Naive B cell (primary cell): ENCODE results near the gene SLC17A4. TPM values are rescaled to one million over a fixed set of nuclear protein-coding genes. Genes with fewer than 3 reads are reported as not detected.
A peak's percentile ranks its signal among the peaks of the same experiment; 100 is the strongest.

Source experiments
- ATAC-seq, 2 donors: fragments of 150-1000 bp; cut with Tn5 transposase; 2 replicates each; pipeline ENCODE4 v1.10.0; 2021; ENCODE audit warnings: low read depth in 2 of 2, mild to moderate bottlenecking in 2 of 2, moderate library complexity in 2 of 2
- DNase-seq: peaks from one replicate; pipeline ENCODE4 v3.0.0; 2022
- H3K27ac Mint-ChIP-seq, 6 donors: one replicate each; pipeline ENCODE4 v1.8.0; 2020 to 2022; ENCODE audit warnings: mild to moderate bottlenecking in 6 of 6, mixed read lengths in 6 of 6, moderate library complexity in 5 of 6, inconsistent platforms in 2 of 6
- H3K27me3 Mint-ChIP-seq, 3 donors: one replicate each; pipeline ENCODE4 v1.8.0; 2021 to 2022; ENCODE audit warnings: mixed read lengths in 3 of 3, mild to moderate bottlenecking in 1 of 3
- H3K36me3 Mint-ChIP-seq, 2 donors: one replicate each; pipeline ENCODE4 v1.8.0; 2020 to 2022; ENCODE audit warnings: mixed read lengths in 2 of 2, inconsistent platforms in 1 of 2, mild to moderate bottlenecking in 1 of 2
- H3K4me1 Mint-ChIP-seq, 3 donors: one replicate each; pipeline ENCODE4 v1.8.0; 2020 to 2022; ENCODE audit warnings: mixed read lengths in 3 of 3, inconsistent platforms in 1 of 3, mild to moderate bottlenecking in 1 of 3, moderate library complexity in 1 of 3
- H3K4me3 Mint-ChIP-seq, 8 donors: one replicate each; pipeline ENCODE4 v1.8.0; 2020 to 2022; ENCODE audit warnings: mild to moderate bottlenecking in 8 of 8, mixed read lengths in 8 of 8, moderate library complexity in 8 of 8, inconsistent platforms in 2 of 8
- H3K9me3 Mint-ChIP-seq, 7 donors: one replicate each; pipeline ENCODE4 v1.8.0; 2020 to 2022; ENCODE audit warnings: mixed read lengths in 7 of 7, mild to moderate bottlenecking in 5 of 7, inconsistent platforms in 2 of 7, moderate library complexity in 1 of 7
- polyA plus RNA-seq, 6 donors: library from polyadenylated mRNA; unstranded; fragments of 300-500 nt; fragmentation: Illumina TruSeq; gene quantifications; one replicate each; pipeline ENCODE4 v1.2.3, GENCODE V29; 2021; ENCODE audit warnings: low read depth in 6 of 6

SLC17A4 gene
- polyA plus RNA-seq, 6 donors from 2014 or later: not detected

DNA sequence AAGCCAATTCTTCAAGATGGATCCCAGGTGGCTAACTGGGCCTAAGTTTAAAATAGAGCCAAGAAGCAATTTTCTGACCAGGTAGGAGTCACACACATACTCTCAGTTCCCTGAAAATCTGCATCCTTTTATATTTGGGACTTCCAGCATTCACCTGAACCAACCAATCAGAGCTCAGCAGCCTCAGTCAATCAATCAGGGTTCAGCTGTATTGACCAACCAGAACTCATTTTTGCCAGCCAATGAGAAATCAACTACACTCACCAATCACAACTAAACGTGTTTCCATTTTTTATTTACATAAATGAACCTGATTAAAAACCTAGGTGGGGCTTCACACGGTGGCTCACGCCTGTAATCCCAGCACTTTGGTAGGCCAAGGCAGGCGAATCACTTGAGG is 37.5 kb downstream of the SLC17A4 start:
- ATAC-seq (no peak), DNase-seq (no peak)
- Mint-ChIP-seq H3K36me3 (no peaks in the 10 kb centered on the region), H3K4me3 (no peak overlapping the region), H3K27ac (no peak overlapping the region), H3K27me3 (peaks cover 0 to 5% (median 4%) of the 10 kb centered on the region in 3 donors), H3K4me1 (no peaks in the 10 kb centered on the region), H3K9me3 (peaks cover 0 to 5% (median 0%) of the 10 kb centered on the region in 7 donors)

DNA sequence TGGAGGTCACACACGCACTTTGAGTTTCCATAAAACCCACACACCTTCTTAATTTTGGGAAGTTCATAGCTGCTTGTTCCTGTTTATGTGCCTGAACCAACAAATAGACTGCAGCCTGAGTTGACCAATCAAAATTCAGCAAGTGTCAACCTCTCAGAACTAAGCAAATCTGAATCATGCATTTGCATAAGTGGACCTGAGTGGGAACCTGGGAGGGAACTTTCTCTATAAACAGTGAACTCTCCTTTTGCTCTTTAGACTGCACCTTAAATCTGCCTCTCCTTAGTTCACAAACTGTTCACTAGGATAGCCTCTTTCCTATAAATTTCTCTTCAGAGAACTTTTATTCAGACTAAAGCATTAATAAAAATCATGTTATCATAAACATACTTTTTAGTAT is 39.4 kb downstream of the SLC17A4 start:
- ATAC-seq (no peak), DNase-seq (no peak)
- Mint-ChIP-seq H3K27me3 (peaks cover 10 to 18% (median 12%) of the 10 kb centered on the region in 3 donors), H3K9me3 (peaks cover 0 to 5% (median 0%) of the 10 kb centered on the region in 7 donors), H3K36me3 (no peaks in the 10 kb centered on the region), H3K27ac (no peak overlapping the region), H3K4me1 (no peaks in the 10 kb centered on the region), H3K4me3 (no peak overlapping the region)

DNA sequence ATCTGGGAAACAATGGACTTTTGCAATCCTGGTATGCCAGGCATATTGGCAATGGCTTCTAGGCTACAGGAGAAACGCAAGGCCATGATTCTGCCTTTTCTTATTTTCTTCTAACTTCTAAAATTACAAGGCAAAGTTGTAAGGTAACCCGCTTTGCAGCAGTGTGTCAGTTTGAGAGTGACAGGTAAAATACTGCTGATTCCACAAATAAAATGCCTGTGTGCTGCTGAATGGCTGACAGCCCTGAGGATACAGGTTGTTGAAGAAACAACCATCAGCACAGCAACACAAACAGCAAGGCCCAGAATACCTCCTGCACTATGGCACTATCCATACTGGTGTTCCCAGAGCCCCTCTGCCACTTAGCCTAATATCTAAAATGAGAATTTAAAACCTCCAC is 40.2 kb downstream of the SLC17A4 start:
- ATAC-seq (no peak), DNase-seq (no peak)
- Mint-ChIP-seq H3K27me3 (peaks cover 10 to 23% (median 12%) of the 10 kb centered on the region in 3 donors), H3K9me3 (peaks cover 0 to 5% (median 0%) of the 10 kb centered on the region in 7 donors), H3K36me3 (no peaks in the 10 kb centered on the region), H3K27ac (no peak overlapping the region), H3K4me1 (no peaks in the 10 kb centered on the region), H3K4me3 (no peak overlapping the region)

DNA sequence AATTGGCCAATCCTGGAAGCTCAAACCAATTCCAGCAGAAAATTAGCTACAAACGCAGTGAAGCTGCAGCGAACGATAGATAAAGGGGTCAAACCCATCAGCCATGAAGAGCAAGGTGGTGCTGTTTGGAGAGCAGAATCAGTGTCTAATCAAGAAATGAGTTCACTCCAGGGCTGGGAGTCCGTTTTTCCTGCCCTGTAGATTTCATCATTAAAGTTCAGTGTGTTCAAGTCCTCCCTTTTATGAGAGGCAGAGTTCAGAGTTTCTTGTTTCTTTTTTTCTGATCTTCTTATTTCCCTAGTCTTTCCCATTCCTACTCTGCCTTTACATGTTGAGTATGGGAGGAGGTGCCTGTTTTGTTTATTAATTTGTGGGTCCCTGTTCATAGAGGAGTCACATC is 46.9 kb downstream of the SLC17A4 start:
- no peaks in the 10 kb centered on the region for H3K36me3 Mint-ChIP-seq
- H3K4me1 Mint-ChIP-seq: no peaks in the 10 kb centered on the region
- peaks cover 15 to 45% (median 29%) of the 10 kb centered on the region in 3 donors for H3K27me3 Mint-ChIP-seq
- DNase-seq: no peak
- peaks cover 0 to 12% (median 4%) of the 10 kb centered on the region in 7 donors for H3K9me3 Mint-ChIP-seq
- no peak overlapping the region for H3K27ac Mint-ChIP-seq
- no peak for ATAC-seq
- H3K4me3 Mint-ChIP-seq: no peak overlapping the region

DNA sequence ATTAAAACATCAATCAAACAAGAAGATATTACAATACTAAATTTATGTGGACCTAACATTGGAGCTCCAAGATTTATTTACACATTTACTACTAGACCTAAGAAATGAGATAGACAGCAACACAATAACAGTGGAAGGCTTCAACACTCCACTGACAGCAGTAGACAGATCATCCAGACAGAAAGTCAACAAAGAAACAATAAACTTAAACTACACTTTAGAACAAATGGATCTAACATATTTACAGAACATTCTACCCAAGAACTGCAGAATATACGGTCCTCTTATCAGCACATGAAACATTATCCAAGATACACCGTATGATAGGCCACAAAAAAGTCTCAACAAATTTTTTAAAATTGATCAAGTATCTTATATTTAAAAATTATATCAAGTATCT is 50.3 kb downstream of the SLC17A4 start:
- H3K4me3 Mint-ChIP-seq: no peak overlapping the region
- H3K27ac Mint-ChIP-seq: no peak overlapping the region
- peaks cover 0 to 14% (median 4%) of the 10 kb centered on the region in 7 donors for H3K9me3 Mint-ChIP-seq
- no peak for DNase-seq
- no peaks in the 10 kb centered on the region for H3K36me3 Mint-ChIP-seq
- H3K4me1 Mint-ChIP-seq: no peaks in the 10 kb centered on the region
- no peak for ATAC-seq
- H3K27me3 Mint-ChIP-seq: peaks cover 4 to 26% (median 23%) of the 10 kb centered on the region in 3 donors

DNA sequence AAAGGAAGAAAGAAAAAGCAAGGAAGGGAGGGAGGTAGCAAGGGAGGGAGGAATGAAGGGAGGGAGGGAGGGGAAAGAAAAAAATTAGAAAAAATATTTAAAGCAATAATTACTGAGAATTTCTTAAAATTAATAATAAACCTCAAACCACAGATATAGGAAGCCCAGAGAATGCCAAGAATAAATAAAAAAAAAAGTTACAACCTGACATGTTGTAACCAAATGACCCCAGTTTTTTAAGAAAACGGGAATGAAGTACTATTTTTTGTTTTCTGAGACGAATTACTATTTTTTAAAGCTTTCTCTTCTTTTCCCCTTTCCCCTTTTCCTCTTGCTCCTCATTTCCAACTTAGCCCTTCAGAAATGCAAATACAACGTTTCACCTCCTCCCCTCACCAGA is 60.7 kb downstream of the SLC17A4 start:
- H3K27me3 Mint-ChIP-seq: peaks cover 31 to 49% (median 39%) of the 10 kb centered on the region in 3 donors
- peak overlapping the region in 1 of 6 donors; percentile 83 for H3K27ac Mint-ChIP-seq
- DNase-seq (no peak), ATAC-seq (no peak)
- peaks cover 5 to 21% (median 8%) of the 10 kb centered on the region in 7 donors for H3K9me3 Mint-ChIP-seq
- H3K4me1 Mint-ChIP-seq: no peaks in the 10 kb centered on the region
- peaks cover 0 to 16% of the 10 kb centered on the region in 2 donors for H3K36me3 Mint-ChIP-seq
- H3K4me3 Mint-ChIP-seq: no peak overlapping the region

DNA sequence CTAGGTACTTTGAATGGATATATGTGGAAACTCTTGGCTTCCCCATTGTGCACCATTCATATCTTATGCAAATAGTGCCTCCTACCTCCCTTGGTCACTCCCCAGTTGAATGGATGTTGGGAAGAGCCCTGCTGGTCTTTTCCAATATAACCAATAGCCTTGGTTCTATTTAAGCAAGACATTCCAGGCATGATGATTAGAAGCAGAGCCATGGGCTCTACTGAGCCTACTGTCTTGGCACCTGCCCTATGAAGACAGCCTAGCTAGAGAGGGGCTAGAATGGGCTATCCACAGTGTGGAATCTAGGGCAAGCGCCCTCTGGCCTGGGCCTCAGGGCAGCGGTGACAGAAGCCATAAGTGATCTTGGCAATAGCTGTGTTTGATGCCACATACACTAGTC is 61.7 kb downstream of the SLC17A4 start:
- no peak for ATAC-seq
- no peak overlapping the region for H3K4me3 Mint-ChIP-seq

DNA sequence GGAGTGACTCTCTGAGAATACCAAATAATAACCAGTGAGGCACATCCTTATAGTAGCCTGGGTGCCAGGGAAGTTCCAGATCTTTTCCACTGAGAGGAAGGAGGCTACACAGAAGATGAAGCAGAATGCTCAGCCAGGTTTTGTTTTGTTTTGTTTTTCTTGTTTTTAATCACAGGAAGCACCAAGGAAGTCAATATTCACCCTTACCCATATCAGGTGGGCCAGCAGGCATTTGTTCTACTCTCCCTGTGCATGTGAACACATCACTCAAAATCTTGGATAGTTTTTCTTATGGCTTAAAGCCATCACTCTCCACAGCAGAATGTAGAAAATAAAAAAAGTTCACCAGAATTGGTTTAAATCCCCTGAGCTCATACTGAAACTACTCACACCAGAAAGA is 66.8 kb downstream of the SLC17A4 start:
- Mint-ChIP-seq H3K9me3 (peaks cover 3 to 17% (median 10%) of the 10 kb centered on the region in 7 donors), H3K27me3 (peaks cover 10 to 48% (median 35%) of the 10 kb centered on the region in 3 donors), H3K36me3 (peaks cover 0 to 17% of the 10 kb centered on the region in 2 donors), H3K4me1 (no peaks in the 10 kb centered on the region), H3K4me3 (no peak overlapping the region), H3K27ac (no peak overlapping the region)
- no peak for ATAC-seq
- no peak for DNase-seq

More for the DNA sequence above, 61.7 kb downstream of the SLC17A4 start:
- peaks cover 0 to 16% of the 10 kb centered on the region in 2 donors for H3K36me3 Mint-ChIP-seq
- H3K9me3 Mint-ChIP-seq: peaks cover 5 to 21% (median 8%) of the 10 kb centered on the region in 7 donors
- H3K4me1 Mint-ChIP-seq: no peaks in the 10 kb centered on the region
- no peak overlapping the region for H3K27ac Mint-ChIP-seq
- no peak for DNase-seq
- peaks cover 29 to 49% (median 41%) of the 10 kb centered on the region in 3 donors for H3K27me3 Mint-ChIP-seq

DNA sequence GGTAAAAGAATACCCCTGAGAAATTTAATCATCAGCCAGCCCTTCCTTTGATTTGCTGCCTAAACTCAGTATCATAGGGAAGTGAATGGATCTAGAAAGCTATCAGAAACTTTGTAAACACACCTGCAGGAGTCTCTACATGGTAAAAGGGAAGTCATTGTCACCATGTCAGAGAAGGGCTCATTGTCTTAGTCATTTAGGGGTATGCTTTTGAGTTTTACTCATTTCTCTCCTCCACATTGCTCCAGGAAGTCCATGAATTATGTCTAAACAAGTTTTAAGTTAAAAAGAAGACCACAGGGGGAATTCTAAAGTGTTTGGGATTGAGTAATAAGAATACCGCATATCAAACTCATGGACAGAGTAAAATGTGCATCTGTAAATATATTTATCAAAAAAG is 74.8 kb downstream of the SLC17A4 start:
- no peaks in the 10 kb centered on the region for H3K4me1 Mint-ChIP-seq
- ATAC-seq (no peak), DNase-seq (no peak)
- H3K27ac Mint-ChIP-seq: no peak overlapping the region
- no peak overlapping the region for H3K4me3 Mint-ChIP-seq
- peaks cover 0 to 17% (median 8%) of the 10 kb centered on the region in 7 donors for H3K9me3 Mint-ChIP-seq
- peaks cover 15 to 57% (median 26%) of the 10 kb centered on the region in 3 donors for H3K27me3 Mint-ChIP-seq
- peaks cover 0 to 14% of the 10 kb centered on the region in 2 donors for H3K36me3 Mint-ChIP-seq

DNA sequence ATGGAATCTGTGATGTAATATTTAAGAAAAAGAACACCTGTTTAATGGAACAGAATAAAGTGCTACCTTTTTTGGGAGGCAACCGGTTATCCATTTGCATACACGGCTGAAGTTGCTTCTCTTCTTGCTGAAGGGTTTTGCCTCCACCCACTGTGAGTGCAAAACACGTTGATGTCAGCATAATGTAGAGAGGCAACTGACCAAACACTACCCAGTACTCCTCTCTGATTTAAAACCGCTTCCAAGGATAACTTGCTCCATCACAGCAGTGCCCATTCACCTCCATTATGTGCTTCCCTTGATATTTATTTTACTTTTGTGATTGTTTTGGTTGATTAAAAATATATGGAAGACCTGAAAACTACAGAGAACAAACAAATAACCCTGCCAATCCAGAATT is 75.9 kb downstream of the SLC17A4 start:
- H3K27ac Mint-ChIP-seq: no peak overlapping the region
- DNase-seq (no peak), ATAC-seq (no peak)
- peaks cover 0 to 10% (median 2%) of the 10 kb centered on the region in 7 donors for H3K9me3 Mint-ChIP-seq
- no peaks in the 10 kb centered on the region for H3K4me1 Mint-ChIP-seq
- H3K36me3 Mint-ChIP-seq: peaks cover 0 to 10% of the 10 kb centered on the region in 2 donors
- no peak overlapping the region for H3K4me3 Mint-ChIP-seq
- H3K27me3 Mint-ChIP-seq: peaks cover 15 to 46% (median 17%) of the 10 kb centered on the region in 3 donors

Other genes starting within 250 kb of the SLC17A4 start
- gene SCGN, start 102.5 kb upstream of the SLC17A4 start, polyA plus RNA-seq: not detected
- gene SLC17A1, start 77.3 kb downstream of the SLC17A4 start, polyA plus RNA-seq: not detected
- gene SLC17A3, start 119.5 kb downstream of the SLC17A4 start, polyA plus RNA-seq: under 1 TPM in 1 of 6 donors, not detected in 5; 0.29 TPM
- not detected for gene SLC17A2, start 175.9 kb downstream of the SLC17A4 start, polyA plus RNA-seq
- gene TRIM38, start 208.1 kb downstream of the SLC17A4 start, polyA plus RNA-seq: 10 to 100 TPM in 5 of 6 donors, 1 to 10 TPM in 1; 8.4 to 25.9 (median 19.5) TPM